HG03469 (cell line): ENCODE data around the gene SYP.

Experiments
- ATAC-seq: cut with Tn5 transposase; IDR thresholded peaks from one replicate; pipeline ENCODE4 v1.9.1; 2021; ENCODE audit warnings: mild to moderate bottlenecking, moderate library complexity, moderate number of reproducible peaks; ENCODE audit not compliant: unreplicated experiment

Gene SYP

DNA sequence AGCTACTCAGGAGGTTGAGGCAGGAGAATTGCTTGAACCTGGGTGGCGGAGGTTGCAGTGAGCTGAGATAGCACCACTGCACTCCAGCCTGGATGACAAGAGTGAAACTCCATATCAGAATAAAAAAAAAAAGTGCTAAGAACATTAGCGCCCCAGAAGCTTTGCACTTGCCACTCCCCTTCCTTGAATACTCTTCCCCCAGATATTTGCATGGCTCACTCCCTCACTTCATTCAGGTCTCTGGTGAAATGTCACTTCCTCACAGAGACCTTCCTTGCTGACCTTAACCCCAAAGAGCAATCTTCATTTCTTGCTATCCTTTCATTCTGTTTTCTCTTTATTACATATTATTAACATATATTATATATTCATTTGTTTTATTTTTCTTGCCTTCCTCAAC, 21.9 kb upstream of the SYP start:
- no peak for ATAC-seq

DNA sequence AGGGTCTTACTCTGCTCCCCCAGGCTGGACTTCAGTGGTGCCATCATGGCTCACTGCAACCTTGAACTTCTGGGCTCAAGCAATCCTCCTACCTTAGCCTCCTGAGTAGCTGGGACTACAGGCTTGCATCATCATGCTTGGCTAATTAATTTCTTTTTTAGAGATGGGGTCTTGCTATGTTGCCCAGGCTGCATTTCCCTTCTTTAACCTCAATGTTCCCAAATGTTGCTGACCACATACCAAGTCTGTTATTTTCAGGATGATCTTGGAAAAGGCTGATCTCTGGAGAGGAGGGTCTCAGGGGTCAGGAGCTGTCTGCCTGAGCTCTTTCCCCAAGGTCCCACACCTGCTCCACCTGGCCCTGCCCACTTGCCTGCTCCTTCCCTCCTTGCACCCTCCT, 20.1 kb upstream of the SYP start:
- ATAC-seq = no peak

DNA sequence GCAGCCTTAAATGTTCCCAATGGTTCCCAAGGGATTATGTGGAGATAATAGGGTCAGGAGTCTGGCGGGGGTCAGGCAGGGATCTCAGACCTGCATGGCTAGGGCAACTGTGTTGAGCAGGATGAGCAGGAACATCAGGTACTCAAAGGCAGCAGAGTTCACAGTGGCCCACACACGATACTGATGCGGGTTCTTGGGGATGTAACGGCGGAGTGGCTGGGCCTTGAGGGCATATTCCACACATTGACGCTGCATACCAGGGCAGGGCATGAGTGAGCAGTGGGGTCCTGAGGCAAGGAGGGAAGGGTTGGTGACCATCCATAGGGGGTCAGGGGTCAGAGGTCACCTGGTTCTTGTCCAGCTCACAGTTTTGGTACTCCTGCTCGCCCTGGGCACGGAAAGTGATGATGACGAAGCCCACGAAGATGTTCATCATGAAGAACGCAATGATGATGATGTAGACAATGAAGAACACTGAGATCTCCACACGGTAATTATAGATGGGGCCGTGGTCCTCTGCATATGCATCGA, 15.1 kb upstream of the SYP start:
- no peak for ATAC-seq

DNA sequence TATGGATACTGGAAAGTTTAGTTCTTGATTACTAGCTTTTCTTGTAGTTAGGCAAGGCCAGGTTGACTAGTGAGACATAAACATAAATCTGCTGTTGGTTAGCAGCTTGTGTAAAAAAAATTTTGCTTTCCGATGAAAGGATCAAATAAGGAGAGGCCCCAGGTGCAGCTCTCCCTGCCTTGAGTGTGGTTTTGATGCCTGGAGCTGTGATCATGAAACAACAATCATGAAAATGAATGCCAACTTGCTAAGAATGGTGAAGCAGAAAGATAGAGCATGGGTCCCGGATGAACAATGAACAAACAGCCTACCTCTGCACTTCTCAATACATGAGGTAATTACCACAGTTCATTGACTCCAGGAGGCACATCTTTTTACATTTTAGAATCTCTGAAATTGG, 14.4 kb upstream of the SYP start:
- no peak for ATAC-seq

DNA sequence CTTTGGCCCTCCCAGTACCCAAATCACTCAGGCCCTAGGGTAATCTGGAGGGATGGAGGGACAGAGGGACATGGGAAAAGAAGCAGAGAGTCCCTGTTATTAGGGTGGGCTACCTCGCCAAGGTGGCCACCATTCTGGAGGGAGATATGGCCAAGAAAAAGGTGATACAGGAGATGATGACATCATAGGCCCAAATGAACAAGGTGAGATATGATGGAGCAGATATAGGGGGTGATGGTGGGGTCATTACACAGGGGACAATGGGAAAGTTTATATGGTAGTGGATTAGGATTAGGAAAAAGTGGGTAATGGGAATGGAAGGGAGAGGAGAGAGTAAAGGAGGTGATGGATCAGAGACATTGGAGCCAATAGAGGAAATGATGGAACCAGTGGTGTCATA, 12.9 kb upstream of the SYP start:
- no peak for ATAC-seq

DNA sequence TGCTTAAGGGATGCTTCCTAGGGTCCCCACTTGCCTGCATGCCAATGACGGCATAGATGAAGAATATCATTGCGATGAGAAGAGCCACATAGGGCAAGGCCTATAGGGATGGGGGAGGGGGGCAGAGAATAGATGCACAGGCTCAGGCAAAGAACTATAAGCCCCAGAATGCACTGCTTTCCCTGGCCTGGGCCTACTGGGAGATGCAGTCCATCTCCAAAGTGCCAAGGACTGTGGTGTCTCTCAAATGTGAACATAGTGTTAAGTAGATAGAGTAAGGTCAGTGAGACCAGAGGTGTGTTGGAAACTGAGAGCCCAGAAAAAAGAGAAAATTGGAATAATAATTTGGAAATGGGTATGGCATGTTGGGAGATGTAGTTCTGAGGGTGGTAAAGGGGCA, 12.2 kb upstream of the SYP start:
- ATAC-seq = no peak

DNA sequence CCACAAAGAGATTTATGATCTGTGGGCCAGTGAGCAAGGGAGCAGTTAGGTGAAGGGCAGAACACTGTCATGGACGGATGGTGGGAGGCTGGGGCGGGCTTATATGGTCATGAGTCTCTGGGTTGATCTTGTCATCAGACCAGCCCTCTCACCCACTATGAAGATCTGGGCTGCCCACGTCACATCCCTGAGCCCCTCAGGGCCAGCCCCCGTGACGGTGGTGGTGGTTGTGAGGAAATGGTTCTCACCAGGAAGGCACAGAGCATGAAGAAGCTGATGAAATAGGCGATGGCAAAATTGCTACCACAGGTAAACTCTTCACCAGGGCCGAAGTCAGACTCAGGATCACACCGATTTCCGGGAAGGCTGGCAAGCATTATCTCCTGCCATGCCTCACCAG, 11.1 kb upstream of the SYP start:
- no peak for ATAC-seq

DNA sequence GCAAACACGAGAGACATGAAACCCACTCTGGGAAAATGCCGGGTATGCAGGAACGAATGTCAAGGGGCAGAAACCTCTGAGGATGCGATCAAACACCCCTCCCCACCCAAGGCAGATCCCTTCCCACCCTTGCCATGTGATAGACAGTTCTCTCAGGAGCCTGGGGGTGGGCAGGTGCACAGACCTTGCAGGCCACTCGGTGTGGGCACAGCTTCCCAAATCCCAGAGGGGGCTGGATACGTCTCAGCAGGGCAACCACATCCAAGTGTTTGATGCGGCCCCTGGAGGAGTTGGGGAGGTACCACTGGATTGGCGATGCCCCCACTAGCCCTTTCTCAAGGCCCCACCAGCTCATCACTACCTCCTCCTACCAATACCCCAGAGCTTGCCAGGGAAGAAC, 10.4 kb upstream of the SYP start:
- ATAC-seq = no peak

DNA sequence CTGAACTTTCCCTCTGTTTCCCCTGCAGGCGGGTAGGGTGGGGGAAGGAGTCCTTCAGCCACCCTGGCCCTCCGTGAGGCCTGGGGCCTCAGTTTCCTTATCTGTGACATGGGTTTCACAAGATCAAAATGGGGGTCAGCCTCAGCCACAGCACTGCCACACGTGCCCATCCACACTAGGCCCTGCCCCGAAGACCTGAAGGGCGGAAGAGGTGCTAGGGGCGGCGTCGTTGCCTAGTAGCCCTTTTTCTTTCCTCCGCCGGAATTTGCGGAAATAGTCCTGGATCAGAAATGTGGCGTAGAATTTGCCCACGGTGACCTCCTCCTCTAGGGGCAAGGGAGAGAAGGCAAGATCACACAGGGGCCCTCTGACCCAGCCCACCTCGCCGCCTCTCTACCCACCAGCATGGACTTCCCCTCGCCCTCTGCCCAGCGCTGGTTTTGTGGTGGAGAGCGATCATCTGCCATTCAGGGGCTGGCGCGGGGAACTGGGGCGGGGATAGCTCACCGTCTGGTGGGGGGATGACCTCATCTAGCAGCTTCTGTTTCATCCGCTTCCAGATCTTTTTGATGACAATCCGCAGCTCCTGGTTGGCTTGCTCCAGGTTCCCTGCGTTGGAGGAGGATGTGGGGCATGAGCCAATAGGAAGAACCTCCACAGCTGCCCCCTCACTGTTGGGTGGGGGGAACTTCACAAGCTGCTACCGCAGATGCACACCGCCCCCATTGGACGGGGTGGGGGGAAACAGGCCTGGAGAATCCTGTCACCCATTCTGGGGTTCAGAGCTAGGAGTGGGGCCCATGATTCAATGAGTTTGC, 9.7 kb upstream of the SYP start:
- ATAC-seq = no peak

DNA sequence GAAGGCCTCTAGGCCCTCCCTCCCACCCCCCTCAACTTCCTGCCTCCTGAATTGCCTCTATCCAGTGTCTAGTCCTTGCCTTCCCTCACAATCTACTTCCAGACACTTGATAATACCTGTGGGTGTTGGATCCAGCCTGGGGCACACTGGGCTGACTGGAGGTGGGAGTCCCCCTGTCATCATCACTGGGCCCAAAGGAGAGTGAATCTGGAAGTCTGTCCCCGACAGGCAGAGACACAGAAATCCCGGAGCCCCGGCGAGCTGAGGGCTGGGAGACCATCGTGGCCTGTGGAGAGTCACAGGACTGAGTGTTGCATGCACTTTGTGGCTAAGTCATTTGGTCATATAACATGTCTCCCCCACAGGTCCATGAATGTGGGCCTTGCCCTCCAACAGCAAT, 8.4 kb upstream of the SYP start:
- ATAC-seq = no peak

DNA sequence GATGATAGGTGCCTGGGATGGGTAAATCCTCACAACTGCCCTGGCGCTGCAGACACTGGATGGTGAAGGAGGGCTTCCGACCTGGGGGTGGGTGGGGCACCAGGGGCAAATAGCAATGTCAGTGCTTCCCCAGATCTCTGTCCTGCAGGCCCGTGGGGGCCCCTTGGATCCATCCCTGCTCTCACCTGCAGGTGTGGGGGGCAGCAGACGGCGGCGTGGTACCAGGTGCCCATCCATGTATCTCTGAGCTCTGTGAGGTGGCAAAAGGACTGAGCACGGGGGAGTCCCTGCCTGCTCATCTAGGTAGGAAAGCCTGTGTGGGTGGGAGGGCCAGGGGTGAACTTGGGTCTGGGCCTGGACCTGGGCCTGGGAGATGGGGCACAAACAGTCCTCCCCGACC, 6.5 kb upstream of the SYP start:
- no peak for ATAC-seq

DNA sequence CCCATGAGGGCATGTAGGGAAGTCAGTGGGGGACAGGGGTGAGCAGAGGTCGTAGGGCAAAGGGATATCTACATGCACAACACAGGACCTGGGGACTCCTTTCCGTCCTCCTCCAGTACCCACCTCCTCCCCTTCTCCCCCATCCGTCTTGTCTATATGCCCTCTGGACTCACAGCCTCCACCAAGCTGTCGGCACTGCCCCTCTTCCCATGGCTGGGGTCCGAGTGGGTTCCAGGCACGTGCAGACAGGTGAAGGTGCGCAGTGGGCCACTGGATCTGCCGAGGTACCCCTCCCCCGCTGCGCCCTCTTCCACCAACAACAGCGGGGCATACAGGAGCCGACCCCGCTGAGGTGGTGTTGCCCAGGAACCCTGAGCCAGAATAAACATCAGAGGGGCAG, 5.5 kb upstream of the SYP start:
- no peak for ATAC-seq

DNA sequence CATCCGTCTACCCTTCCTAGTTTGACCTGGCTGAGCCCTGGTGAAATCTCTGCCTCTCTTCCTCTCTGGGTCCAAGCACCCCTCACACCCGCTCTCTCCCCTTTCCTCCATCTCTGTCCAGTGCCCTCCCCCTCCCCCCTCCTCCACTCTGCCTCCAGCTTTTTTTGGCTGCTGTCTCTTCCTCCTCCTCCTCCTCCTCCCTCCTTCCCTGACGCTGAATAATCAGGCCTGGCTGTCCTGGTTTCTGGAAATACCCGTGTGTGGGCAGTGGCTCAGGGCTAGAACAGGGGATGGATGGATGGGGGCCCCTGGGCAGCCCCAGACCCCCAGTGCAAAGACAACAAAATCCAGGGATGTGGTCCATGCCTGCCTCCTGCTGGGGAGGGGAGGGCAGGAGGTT, 4.7 kb upstream of the SYP start:
- no peak for ATAC-seq

DNA sequence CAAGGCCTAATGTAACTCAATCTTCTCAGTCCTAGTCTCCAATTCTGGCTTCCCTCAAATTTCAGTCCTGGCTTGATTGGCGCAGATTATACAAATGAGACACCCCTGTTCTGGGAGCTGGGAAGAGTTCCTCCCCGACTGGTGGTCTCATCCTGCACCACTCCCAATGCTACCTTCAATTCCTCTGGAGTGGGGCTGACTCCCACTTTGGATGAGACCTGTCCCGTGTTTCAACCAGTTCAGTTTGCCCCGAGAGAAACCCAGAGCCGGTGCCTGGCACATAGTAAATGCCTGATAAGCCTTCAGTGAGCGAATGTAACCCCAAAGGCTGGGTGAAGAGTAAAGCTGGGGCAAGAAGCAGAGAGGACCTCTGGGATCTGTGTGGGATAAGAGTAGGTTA, 4.0 kb upstream of the SYP start:
- no peak for ATAC-seq

DNA sequence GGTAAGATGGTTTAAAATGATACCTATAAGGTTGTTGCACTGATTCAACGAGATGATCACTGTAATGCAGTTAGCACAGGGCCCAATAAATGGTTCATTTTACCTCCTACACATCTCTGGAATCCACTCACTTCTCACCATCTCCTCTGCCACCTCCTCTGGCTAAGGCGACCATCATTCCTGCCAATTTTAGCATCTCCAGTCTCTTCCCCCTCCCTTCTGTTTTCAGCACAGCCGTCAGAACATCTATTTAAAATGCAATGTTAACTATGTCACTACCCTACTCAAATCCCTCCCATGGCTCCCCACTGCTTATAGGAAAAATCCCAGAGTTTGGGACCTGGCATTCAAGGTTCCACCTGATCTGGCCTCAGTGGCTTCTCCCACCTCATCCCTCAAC, 3.5 kb upstream of the SYP start:
- ATAC-seq = no peak

DNA sequence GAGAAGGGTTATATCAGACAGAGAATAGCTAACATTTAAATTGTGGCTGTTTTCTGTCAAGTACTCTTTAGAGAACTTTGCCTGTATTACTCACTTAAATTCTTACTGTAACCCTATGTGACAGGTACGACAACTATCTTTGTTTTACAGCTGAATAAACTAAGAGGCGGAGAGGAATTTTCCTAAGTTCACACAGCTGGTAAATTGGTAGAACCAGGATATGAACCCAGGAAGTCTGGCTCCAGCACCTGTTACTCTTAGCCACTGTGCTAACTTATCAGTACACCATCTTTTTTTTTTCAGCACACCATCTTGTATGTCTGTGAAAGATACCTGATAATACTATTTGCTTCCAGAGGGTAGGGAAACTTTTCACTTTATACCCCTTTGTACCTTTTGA, 2.0 kb upstream of the SYP start:
- ATAC-seq = no peak

DNA sequence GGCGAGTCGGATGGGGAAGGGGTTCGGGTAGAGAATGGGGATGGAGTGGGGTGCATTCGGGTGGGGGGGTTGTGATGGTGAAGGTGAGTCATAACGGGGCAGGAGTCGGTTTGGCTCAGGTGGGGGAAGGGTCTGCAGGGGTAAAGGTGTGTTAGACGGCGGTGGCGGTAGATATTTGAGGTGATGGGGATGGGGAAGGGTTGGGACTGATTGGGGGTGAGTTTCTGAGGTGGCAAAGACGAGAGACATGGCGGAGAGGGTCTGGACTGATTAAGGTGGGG, 738 bp downstream of the SYP start:
- ATAC-seq = no peak

DNA sequence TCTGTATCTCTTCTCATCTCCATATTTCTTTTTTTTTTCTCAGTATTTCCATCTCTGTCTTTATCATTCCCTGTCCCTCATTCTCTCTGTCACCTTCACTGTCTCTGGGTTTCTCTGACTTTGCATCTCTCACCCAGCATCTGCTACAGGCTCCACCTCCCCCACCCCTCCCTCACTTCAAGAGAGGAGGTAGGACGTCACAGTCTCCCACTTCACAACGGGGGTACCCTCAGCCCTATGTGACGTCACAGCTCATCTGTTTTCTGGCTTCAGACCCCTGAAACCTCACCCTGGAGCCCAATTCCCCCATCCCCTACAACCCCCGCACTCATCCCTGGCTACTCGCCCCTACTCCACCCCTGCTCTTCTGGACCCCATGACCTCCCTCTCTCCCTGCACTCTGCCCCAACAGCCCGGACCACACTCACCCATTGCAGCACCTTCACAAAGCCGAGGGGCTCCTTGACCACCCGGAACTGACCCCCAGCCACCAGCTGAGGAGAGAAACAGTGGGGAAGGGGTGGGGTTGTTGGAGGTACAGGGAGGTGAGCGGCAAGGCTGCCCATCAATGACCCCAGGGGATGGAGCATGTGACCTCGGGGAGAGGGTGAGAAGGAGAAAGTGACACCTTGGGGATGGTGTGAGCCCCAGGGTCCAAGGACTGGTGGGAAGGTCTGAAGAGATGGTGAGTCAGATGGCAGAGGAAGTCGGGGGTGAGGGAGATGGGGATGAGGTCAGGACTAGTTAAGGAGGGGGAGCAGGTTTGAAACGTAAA, 1.3 kb downstream of the SYP start:
- no peak for ATAC-seq

DNA sequence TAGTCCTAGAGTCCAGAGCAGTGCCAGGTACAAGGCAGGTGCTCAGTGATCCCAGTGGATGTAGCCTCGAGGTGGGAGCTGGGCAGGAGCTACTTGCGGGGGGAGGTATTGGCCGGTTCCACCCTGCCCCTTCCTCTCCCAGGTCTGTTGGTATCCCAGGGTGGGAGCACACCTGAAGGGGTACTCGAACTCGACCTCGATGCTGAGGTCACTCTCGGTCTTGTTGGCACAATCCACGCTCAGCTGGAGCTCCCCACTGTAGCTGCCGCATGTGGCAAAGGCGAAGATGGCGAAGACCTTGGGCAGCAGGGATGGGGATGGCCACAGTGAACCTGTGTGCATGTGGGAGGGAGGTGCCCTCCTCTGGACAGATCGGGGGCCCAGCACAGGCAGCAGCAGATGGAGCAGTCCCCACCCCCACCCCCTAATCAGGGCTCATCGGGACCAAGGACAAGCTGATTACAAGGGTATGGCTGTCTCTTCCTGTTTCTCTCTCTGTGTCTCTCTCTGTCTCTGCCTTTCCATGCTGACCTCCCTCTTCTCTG, 2.4 kb downstream of the SYP start:
- ATAC-seq = no peak

DNA sequence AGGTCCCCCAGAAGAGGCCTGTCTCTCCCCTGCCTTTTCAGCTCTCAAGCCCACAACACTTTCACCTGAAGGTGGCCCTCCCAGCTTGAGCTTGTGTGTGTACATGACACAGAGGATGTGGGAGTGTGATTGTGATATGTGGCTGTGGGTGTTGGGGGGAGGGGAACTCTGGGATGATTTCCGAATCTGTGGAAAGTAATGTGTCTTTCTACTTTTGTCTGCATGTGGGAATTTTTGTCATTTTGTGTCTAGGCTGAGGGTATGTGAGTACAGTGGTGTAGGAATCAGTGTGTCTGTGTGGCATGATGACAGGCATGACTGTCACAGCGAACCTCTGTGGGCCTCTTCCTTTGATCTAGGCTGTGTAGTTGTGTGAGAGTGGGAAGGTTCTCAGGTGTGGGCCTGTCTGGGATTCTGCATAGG, 6.4 kb downstream of the SYP start:
- ATAC-seq = no peak

DNA sequence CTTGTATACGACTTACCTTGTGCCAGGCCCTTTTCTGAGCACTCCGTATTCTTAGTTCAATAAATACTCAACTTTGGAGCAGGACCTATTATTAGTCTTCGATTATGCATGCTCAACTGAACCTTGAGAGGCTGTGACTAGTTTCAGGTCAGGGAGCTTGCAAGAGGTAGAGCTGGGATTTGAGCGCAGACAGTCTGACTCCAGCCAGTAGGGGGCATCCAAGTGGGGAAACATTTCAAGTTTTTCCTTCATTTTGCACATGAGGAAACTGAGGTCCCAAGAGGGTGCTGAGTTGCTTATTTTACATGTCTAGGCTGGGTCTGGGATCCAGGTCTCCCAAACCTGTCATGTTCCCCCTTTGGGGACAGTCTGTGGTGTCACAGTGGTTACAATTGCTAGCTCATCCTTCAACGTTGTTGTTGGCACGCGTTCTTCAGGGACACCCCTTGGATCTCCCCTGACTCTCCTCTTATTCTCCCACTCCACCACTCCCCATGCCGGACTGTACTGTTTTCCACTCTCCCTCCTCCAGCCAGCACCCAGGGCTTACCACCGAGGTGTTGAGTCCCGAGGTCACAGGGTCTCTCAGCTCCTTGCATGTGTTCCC, 7.2 kb downstream of the SYP start:
- no peak for ATAC-seq

DNA sequence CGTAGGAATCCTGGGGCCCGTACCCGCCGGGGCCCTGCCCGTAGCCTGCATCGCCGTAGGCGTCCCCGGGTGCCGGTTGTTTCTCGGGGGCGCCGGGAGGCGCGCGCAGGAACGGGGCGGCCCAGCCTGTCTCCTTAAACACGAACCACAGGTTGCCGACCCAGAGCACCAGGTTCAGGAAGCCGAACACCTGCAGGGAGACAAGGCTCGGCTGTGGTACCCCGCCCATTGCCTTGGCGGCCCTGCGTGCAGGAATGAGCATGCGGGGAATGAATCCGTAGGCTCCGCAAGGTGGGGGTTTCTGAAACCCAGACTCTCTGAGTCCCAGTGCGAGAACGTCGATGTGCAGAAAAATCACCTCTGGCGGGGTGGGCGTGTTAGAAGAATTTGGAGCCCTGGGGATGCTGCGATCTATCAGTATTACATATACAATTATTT, 8.4 kb downstream of the SYP start:
- peak; percentile 2 for ATAC-seq
